OCI-LY7 (cell line): ENCODE measurements around the gene UBE4B.
A peak's percentile ranks its signal among the peaks of the same experiment; 100 is the strongest.

Experiments
- EZH2phosphoT487 ChIP-seq: fragments of 200-600 bp; sonication (generic); IDR thresholded peaks from 2 replicates; pipeline ENCODE4 v1.6.1; 2018; ENCODE audit warnings: low read depth, borderline replicate concordance, mild to moderate bottlenecking, mixed run types, antibody characterized with exemption, low read length, moderate library complexity, mixed read lengths
- TF ChIP-seq, protein P1 (sequence below): fragments of 200-600 bp; sonication (generic); conservative IDR thresholded peaks from 2 replicates; pipeline ENCODE4 v1.5.1; 2014; ENCODE audit warnings: mild to moderate bottlenecking, antibody characterized with exemption, low read length, moderate library complexity, mixed read lengths

DNA sequence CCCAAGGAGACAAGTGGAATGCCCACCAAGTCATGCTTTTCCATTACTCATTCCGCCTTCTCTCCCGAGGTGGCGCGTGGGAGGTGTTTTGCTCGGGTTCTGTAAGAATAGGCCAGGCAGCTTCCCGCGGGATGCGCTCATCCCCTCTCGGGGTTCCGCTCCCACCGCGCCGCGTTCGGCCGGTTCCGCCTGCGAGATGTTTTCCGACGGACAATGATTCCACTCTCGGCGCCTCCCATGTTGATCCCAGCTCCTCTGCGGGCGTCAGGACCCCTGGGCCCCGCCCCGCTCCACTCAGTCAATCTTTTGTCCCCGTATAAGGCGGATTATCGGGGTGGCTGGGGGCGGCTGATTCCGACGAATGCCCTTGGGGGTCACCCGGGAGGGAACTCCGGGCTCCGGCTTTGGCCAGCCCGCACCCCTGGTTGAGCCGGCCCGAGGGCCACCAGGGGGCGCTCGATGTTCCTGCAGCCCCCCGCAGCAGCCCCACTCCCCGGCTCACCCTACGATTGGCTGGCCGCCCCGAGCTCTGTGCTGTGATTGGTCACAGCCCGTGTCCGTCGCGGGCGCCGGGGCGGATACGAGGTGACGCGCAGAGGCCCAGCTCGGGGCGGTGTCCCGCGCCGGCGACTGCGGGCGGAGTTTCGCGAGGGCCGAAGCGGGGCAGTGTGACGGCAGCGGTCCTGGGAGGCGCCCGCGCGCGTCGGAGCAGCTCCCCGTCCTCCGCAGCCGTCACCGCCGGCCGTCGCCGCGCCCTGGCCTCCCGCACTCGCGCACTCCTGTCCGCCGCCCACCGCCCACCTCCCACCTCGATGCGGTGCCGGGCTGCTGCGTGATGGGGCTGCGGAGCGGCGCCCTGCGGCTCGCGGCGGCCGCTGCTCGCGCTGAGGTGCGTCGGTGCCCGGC, 177.4 kb downstream of the UBE4B start, which contains the start of gene KIF1B:
- TF ChIP-seq, protein P1, sequence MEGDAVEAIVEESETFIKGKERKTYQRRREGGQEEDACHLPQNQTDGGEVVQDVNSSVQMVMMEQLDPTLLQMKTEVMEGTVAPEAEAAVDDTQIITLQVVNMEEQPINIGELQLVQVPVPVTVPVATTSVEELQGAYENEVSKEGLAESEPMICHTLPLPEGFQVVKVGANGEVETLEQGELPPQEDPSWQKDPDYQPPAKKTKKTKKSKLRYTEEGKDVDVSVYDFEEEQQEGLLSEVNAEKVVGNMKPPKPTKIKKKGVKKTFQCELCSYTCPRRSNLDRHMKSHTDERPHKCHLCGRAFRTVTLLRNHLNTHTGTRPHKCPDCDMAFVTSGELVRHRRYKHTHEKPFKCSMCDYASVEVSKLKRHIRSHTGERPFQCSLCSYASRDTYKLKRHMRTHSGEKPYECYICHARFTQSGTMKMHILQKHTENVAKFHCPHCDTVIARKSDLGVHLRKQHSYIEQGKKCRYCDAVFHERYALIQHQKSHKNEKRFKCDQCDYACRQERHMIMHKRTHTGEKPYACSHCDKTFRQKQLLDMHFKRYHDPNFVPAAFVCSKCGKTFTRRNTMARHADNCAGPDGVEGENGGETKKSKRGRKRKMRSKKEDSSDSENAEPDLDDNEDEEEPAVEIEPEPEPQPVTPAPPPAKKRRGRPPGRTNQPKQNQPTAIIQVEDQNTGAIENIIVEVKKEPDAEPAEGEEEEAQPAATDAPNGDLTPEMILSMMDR: peak; percentile 88
- TF ChIP-seq EZH2phosphoT487: no peak
